SK-N-SH (cell line): ENCODE results near the gene SLFN12. TPM values are rescaled to one million over a fixed set of nuclear protein-coding genes. Genes with fewer than 3 reads are reported as not detected.

Source experiments
- CTCF ChIA-PET: fragments of 300-600, 350-600 bp; formaldehyde crosslinking; extraction: SDS; loops from one replicate; lab custom pipeline; 2021; lab: Yijun Ruan, JAX
- POLR2A ChIA-PET: fragments of 350-600 bp; sonication (Branson Sonifier 250); formaldehyde crosslinking; extraction: SDS; loops from one replicate; lab custom pipeline; 2020; ENCODE audit warnings: antibody characterized with exemption, inconsistent platforms; lab: Yijun Ruan, JAX
- DNase-seq: peaks from one replicate; pipeline ENCODE4 v3.0.0; 2012
- H2AFZ ChIP-seq: fragments of 200-600 bp; sonication (generic); 2 replicates; pipeline ENCODE4 v1.8.1; 2016; ENCODE audit warnings: antibody characterized with exemption, mild to moderate bottlenecking, low read depth
- H3F3A ChIP-seq: fragments of 200-600 bp; sonication (generic); replicated peaks from 2 replicates; pipeline ENCODE3; 2016; ENCODE audit warnings: antibody characterized with exemption, mild to moderate bottlenecking; ENCODE audit not compliant: insufficient read depth
- H3K27ac ChIP-seq, 2 experiments: fragments of 200-500 bp in 1 of 2; fragments of 200-600 bp in 1 of 2; sonication (Bioruptor generic) in 1 of 2; sonication (generic), shearing (Covaris generic) in 1 of 2; 2 replicates each; pipeline versions ENCODE4 v1.5.1 to v1.6.1; 2014 to 2016; ENCODE audit warnings: low read depth in 2 of 2, inconsistent platforms in 1 of 2, low read length in 1 of 2, mild to moderate bottlenecking in 1 of 2, mixed read lengths in 1 of 2
- H3K27me3 ChIP-seq: fragments of 200-600 bp; sonication (generic), shearing (Covaris generic); 2 replicates; pipeline ENCODE4 v1.6.1; 2016; ENCODE audit warnings: mixed run types; ENCODE audit not compliant: insufficient read depth
- H3K36me3 ChIP-seq, 2 experiments: fragments of 200-500 bp in 1 of 2; fragments of 200-600 bp in 1 of 2; sonication (Bioruptor generic) in 1 of 2; sonication (generic) in 1 of 2; replicated peaks in 1 of 2; 2 replicates each; pipeline versions ENCODE3 to v1.5.1; 2014 to 2016; ENCODE audit warnings: low read length in 1 of 2, mild to moderate bottlenecking in 1 of 2; ENCODE audit not compliant: insufficient read depth in 2 of 2, control insufficient read depth in 1 of 2
- H3K4me1 ChIP-seq, 2 experiments: fragments of 200-500 bp in 1 of 2; fragments of 200-600 bp in 1 of 2; sonication (Bioruptor generic) in 1 of 2; sonication (generic), shearing (Covaris generic) in 1 of 2; 2 replicates each; pipeline versions ENCODE4 v1.5.1 to v1.6.1; 2014 to 2016; ENCODE audit warnings: low read depth in 1 of 2, low read length in 1 of 2, mixed run types in 1 of 2; ENCODE audit not compliant: insufficient read depth in 2 of 2, control insufficient read depth in 1 of 2
- H3K4me2 ChIP-seq: fragments of 200-600 bp; sonication (generic), shearing (Covaris generic); 2 replicates; pipeline ENCODE4 v1.6.1; 2017; ENCODE audit warnings: mixed run types
- H3K4me3 ChIP-seq, 2 experiments: fragments of 200-500 bp in 1 of 2; fragments of 200-600 bp in 1 of 2; sonication (Bioruptor generic) in 1 of 2; sonication (generic), shearing (Covaris generic) in 1 of 2; 2 replicates each; pipeline versions ENCODE4 v1.5.1 to v1.8.1; 2014 to 2016; ENCODE audit warnings: low read depth in 2 of 2, inconsistent platforms in 1 of 2, low read length in 1 of 2, mild to moderate bottlenecking in 1 of 2, mixed read lengths in 1 of 2, moderate library complexity in 1 of 2
- H3K79me2 ChIP-seq: fragments of 200-600 bp; sonication (generic); 2 replicates; pipeline ENCODE4 v1.8.1; 2017; ENCODE audit warnings: mild to moderate bottlenecking; ENCODE audit not compliant: insufficient read depth
- H3K9ac ChIP-seq: fragments of 200-600 bp; sonication (generic); 2 replicates; pipeline ENCODE4 v1.6.1; 2017; ENCODE audit warnings: mixed run types
- H3K9me2 ChIP-seq: fragments of 200-600 bp; sonication (generic); 2 replicates; pipeline ENCODE4 v1.6.1; 2017; ENCODE audit warnings: mixed run types
- H3K9me3 ChIP-seq: fragments of 200-600 bp; sonication (generic); 2 replicates; pipeline ENCODE4 v1.6.1; 2017; ENCODE audit warnings: mixed run types, mild to moderate bottlenecking, moderate library complexity
- H4K20me1 ChIP-seq: fragments of 200-600 bp; sonication (generic); 2 replicates; pipeline ENCODE4 v1.6.1; 2017; ENCODE audit warnings: mild to moderate bottlenecking, mixed run types; ENCODE audit not compliant: insufficient read depth
- EP300 ChIP-seq, 2 experiments: IDR thresholded peaks; 2 replicates each; pipeline versions ENCODE4 v1.4.0 to v1.6.1; 2012; ENCODE audit warnings: borderline replicate concordance in 1 of 2, low read depth in 1 of 2, low read length in 1 of 2
- EZH2phosphoT487 ChIP-seq: fragments of 200-600 bp; sonication (generic); IDR thresholded peaks from 2 replicates; pipeline ENCODE4 v1.6.1; 2017; ENCODE audit warnings: low read depth, mixed run types, mild to moderate bottlenecking, antibody characterized with exemption, moderate library complexity, borderline replicate concordance
- GABPA ChIP-seq: IDR thresholded peaks from 2 replicates; pipeline ENCODE4 v1.4.0; 2012; ENCODE audit warnings: low read depth, mild to moderate bottlenecking
- MXI1 ChIP-seq: IDR thresholded peaks from 2 replicates; pipeline ENCODE4 v1.6.1; 2012; ENCODE audit warnings: mild to moderate bottlenecking, low read depth, low read length, improper control_type of control experiment
- NFIC ChIP-seq: IDR thresholded peaks from 2 replicates; pipeline ENCODE4 v1.4.0; 2012; ENCODE audit warnings: borderline replicate concordance
- NRF1 ChIP-seq: IDR thresholded peaks from 2 replicates; pipeline ENCODE4 v1.6.1; 2012; ENCODE audit warnings: low read depth, mild to moderate bottlenecking, low read length
- RAD21 ChIP-seq: IDR thresholded peaks from 2 replicates; pipeline ENCODE4 v1.6.1; 2012; ENCODE audit warnings: mild to moderate bottlenecking, low read length
- RCOR1 ChIP-seq: fragments of 150-350 bp; IDR thresholded peaks from 2 replicates; pipeline ENCODE4 v1.6.1; 2017; ENCODE audit warnings: antibody characterized with exemption, low read length
- RFX5 ChIP-seq: IDR thresholded peaks from 2 replicates; pipeline ENCODE4 v1.6.1; 2012; ENCODE audit warnings: mild to moderate bottlenecking, improper control_type of control experiment, low read length
- SIN3A ChIP-seq: IDR thresholded peaks from 2 replicates; pipeline ENCODE4 v1.6.1; 2012; ENCODE audit warnings: low read depth, mild to moderate bottlenecking, low read length, moderate library complexity, borderline replicate concordance
- TCF12 ChIP-seq: IDR thresholded peaks from 2 replicates; pipeline ENCODE4 v1.4.0; 2012
- TEAD4 ChIP-seq: IDR thresholded peaks from 2 replicates; pipeline ENCODE4 v1.4.0; 2012; ENCODE audit warnings: mild to moderate bottlenecking, borderline replicate concordance; ENCODE audit not compliant: insufficient read depth
- USF2 ChIP-seq: fragments of 150-350 bp; IDR thresholded peaks from 2 replicates; pipeline ENCODE4 v1.6.1; 2017; ENCODE audit warnings: antibody characterized with exemption, low read length, low read depth, borderline replicate concordance
- YY1 ChIP-seq: IDR thresholded peaks from 2 replicates; pipeline ENCODE4 v1.4.0; 2012; ENCODE audit warnings: low read depth, mild to moderate bottlenecking
- ZBTB33 ChIP-seq: IDR thresholded peaks from 2 replicates; pipeline ENCODE4 v1.4.0; 2012; ENCODE audit warnings: low read depth, borderline replicate concordance
- WGBS: methylation state at CpG from one replicate; pipeline ENCODE4 v1.1.6; 2017; ENCODE audit warnings: low lambda C conversion rate; 5-methylcytosine and 5-hydroxymethylcytosine counted together
- polyA plus RNA-seq, 3 experiments: library from polyadenylated mRNA; depleted of rRNA; stranded (reverse); fragments of >200 nt; gene quantifications; 2 replicates each; pipeline ENCODE4 v1.2.3, GENCODE V29; 2012
- TF ChIP-seq, protein P1 (sequence below): fragments of 150-350 bp; IDR thresholded peaks from 2 replicates; pipeline ENCODE4 v1.6.1; 2016; ENCODE audit warnings: mild to moderate bottlenecking, low read depth, low read length

SLFN12 gene
- polyA plus RNA-seq, 1 of the 3 experiments (the other 2 are of a cell fraction), result 5.6 TPM

DNA sequence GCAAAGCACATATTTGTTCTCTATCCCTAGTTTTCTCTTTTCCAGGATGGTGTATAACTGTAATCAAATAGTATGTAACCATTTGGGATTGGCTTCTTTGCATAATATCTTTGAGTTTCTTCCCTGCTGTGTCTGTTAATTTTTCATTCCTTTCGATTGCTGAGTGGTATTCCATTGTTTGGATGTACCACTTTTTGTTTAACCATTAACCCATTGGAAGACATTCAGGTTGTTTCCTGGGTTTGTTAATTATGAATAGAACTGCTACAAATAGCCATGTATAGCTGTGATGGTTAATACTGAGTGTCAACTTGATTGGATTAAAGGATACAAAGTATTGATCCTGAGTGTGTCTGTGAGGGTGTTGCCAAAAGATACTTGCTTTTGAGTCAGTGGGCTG, 20.9 kb upstream of the SLFN12 start:
- no peak for DNase-seq
- CTCF ChIA-PET, result no interaction called here
- H3K4me3 ChIP-seq, result no peak overlapping the region
- no peaks in the 10 kb centered on the region for H3K79me2 ChIP-seq
- no peak overlapping the region for H3K9ac ChIP-seq
- H3K9me2 ChIP-seq, result no peaks in the 10 kb centered on the region
- H2AFZ ChIP-seq, result no peak overlapping the region
- no peaks in the 10 kb centered on the region for H4K20me1 ChIP-seq
- H3K27me3 ChIP-seq, result peaks cover 52% of the 10 kb centered on the region
- no peak overlapping the region for H3K4me2 ChIP-seq
- WGBS, result 0% methylated on average over 1 of the region's 1 CpG
- H3K4me1 ChIP-seq, result no peaks in the 10 kb centered on the region
- no peaks in the 10 kb centered on the region for H3F3A ChIP-seq
- H3K27ac ChIP-seq, result no peak overlapping the region
- TF ChIP-seq TCF12 (no peak), SIN3A (no peak), MXI1 (no peak), RCOR1 (no peak), RFX5 (no peak)
- TF ChIP-seq, all 33 proteins: peak for 0
- H3K36me3 ChIP-seq, result no peaks in the 10 kb centered on the region
- POLR2A ChIA-PET, result no interaction called here
- H3K9me3 ChIP-seq, result no peaks in the 10 kb centered on the region

DNA sequence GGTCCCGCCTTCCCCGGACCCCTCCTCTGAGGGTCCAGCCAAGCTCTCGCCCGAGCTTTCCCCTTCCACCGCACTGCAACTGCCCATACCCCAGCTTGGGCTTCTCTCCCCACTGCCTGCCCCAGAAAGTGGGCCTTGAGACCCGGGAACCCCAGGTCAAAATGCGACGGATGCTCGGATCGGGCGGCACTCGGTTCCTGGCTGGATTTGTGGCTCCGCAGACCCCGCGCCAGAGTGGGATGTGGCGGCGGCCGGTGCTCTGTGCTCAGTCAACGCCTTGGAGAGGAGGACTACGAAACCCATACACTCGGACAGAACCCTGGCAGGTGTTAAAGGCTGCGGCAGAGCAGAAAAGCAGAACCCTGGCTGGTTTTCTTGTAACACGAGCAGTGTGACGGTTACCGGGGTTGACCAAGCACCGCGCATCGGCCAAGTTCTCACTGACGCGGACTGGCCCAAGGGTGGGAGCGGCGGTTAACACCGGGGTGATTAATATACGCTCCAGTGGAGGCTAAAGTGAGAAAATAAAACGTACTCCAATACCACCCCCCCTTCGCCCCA, 17.2 kb upstream of the SLFN12 start:
- H3K4me3 ChIP-seq, result no peak overlapping the region
- peaks cover 85% of the 10 kb centered on the region for H3K27me3 ChIP-seq
- TF ChIP-seq RCOR1 (no peak), EZH2phosphoT487 (peak; percentile 54), EP300 (IDR thresholded peaks at IDR 0.05; ENCODE audit: borderline replicate concordance in 1 of 2, low read depth in 1 of 2, low read length in 1 of 2) (no peak), TCF12 (no peak), NFIC (no peak), NRF1 (no peak), YY1 (no peak)
- TF ChIP-seq, protein P1, sequence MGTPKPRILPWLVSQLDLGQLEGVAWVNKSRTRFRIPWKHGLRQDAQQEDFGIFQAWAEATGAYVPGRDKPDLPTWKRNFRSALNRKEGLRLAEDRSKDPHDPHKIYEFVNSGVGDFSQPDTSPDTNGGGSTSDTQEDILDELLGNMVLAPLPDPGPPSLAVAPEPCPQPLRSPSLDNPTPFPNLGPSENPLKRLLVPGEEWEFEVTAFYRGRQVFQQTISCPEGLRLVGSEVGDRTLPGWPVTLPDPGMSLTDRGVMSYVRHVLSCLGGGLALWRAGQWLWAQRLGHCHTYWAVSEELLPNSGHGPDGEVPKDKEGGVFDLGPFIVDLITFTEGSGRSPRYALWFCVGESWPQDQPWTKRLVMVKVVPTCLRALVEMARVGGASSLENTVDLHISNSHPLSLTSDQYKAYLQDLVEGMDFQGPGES, result no peak

DNA sequence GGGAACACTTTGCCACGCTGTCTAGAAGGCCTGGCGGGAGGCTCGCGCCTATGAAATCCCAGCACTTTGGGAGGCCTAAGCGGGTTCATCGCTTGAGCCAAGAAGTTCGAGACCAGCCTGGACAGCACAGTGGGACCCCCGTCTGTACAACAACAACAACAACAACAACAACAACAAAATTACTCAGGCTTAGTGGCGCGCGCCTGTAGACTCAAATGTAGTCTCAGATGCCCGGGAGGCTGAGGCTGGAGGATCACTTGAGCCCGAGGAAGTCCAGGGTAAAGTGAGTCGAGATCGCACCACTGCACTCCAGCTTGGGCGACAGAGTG, 16.6 kb upstream of the SLFN12 start:
- peak overlapping the region; percentile 78; the same call in 1 of the 2 replicates for H3K4me2 ChIP-seq
- no peak for DNase-seq
- 27% methylated on average over 8 of the region's 16 CpGs for WGBS
- TF ChIP-seq ZBTB33, result no peak
- TF ChIP-seq NFIC, result no peak
- TF ChIP-seq SIN3A, result no peak
- no peak for TF ChIP-seq TEAD4
- TF ChIP-seq RAD21, result no peak
- TF ChIP-seq RCOR1, result no peak
- TF ChIP-seq USF2, result no peak
- no peak for TF ChIP-seq GABPA
- peaks cover 87% of the 10 kb centered on the region for H3K27me3 ChIP-seq
- no peak overlapping the region for H3K4me3 ChIP-seq
- no peaks in the 10 kb centered on the region for H3K9me2 ChIP-seq
- H3K9ac ChIP-seq, result no peak overlapping the region
- H2AFZ ChIP-seq, result peak overlapping the region; percentile 63; the same call in 1 of the 2 replicates
- no peaks in the 10 kb centered on the region for H3F3A ChIP-seq
- no peaks in the 10 kb centered on the region for H3K4me1 ChIP-seq
- ChIA-PET CTCF (no interaction called here), POLR2A (no interaction called here)
- H3K79me2 ChIP-seq, result no peaks in the 10 kb centered on the region
- H3K27ac ChIP-seq, result no peak overlapping the region
- H4K20me1 ChIP-seq, result no peaks in the 10 kb centered on the region
- no peaks in the 10 kb centered on the region for H3K36me3 ChIP-seq
- no peaks in the 10 kb centered on the region for H3K9me3 ChIP-seq

More for the DNA sequence above, 17.2 kb upstream of the SLFN12 start:
- ChIA-PET POLR2A (no interaction called here), CTCF (no interaction called here)
- no peak overlapping the region for H2AFZ ChIP-seq
- no peak overlapping the region for H3K9ac ChIP-seq
- H4K20me1 ChIP-seq, result no peaks in the 10 kb centered on the region
- H3K36me3 ChIP-seq, result no peaks in the 10 kb centered on the region
- H3F3A ChIP-seq, result no peaks in the 10 kb centered on the region
- H3K9me2 ChIP-seq, result no peaks in the 10 kb centered on the region
- no peak overlapping the region for H3K27ac ChIP-seq
- H3K9me3 ChIP-seq, result no peaks in the 10 kb centered on the region
- peak overlapping the region; percentile 17; the same call in 1 of the 2 replicates for H3K4me2 ChIP-seq
- peak; percentile 11 for DNase-seq
- no peaks in the 10 kb centered on the region for H3K79me2 ChIP-seq
- H3K4me1 ChIP-seq, result no peaks in the 10 kb centered on the region
- 40% methylated on average over 34 of the region's 36 CpGs for WGBS
